ENCODE data around the gene SWT1. TPM values are rescaled to one million over a fixed set of nuclear protein-coding genes. Genes with fewer than 3 reads are reported as not detected.

The SWT1 gene
- total and polyA plus RNA-seq, 12 donors: 1.4 to 7.9 (median 6.0) TPM

- intact Hi-C loops (cut with DNase I): no loop called here
- Histone ChIP-seq H3K27me3 (no peaks in the 10 kb centered on the region), H3K27ac (peak overlapping the region in 1 of 10 donors; percentile 15), H3K36me3 (peaks cover 0 to 40% (median 8%) of the 10 kb centered on the region in 9 donors), H3K4me3 (no peak overlapping the region), H3K4me1 (peaks cover 0 to 32% (median 10%) of the 10 kb centered on the region in 9 donors), H3K9me3 (peaks cover 0 to 2% (median 0%) of the 10 kb centered on the region in 11 donors)
- 87 to 91% methylated on average over 1 of the region's 1 CpG for WGBS, 2 donors
- ATAC-seq (peak in 1 of 8 donors; percentile 25), DNase-seq (no peak)
- TF ChIP-seq CTCF (IDR thresholded peaks at IDR 0.05): no peak
Measured at GRCh38 chr1:185291652-185292051, 134.7 kb downstream of the SWT1 start.

GRCh38 chr1:185292237-185292636 lies 135.3 kb downstream of the SWT1 start:
- Histone ChIP-seq H3K9me3 (no peaks in the 10 kb centered on the region), H3K27me3 (no peaks in the 10 kb centered on the region), H3K27ac (peak overlapping the region in 3 of 10 donors; percentile 21 to 57 (median 45)), H3K4me3 (no peak overlapping the region), H3K36me3 (peaks cover 0 to 46% (median 13%) of the 10 kb centered on the region in 9 donors), H3K4me1 (peaks cover 0 to 32% (median 10%) of the 10 kb centered on the region in 9 donors)
- ATAC-seq (peak in 7 of 8 donors; percentile 10 to 57 (median 40)), DNase-seq (no peak)
- no peak for TF ChIP-seq CTCF (IDR thresholded peaks at IDR 0.05)
- WGBS, 2 donors: 77 to 82% methylated on average over 5 of the region's 5 CpGs
- intact Hi-C loops (cut with DNase I): no loop called here

- WGBS, 2 donors: 96 to 97% methylated on average over 1 of the region's 1 CpG
- H3K4me1 ChIP-seq: peaks cover 0 to 17% (median 10%) of the 10 kb centered on the region in 9 donors
- intact Hi-C loops (cut with DNase I): no loop called here
- no peaks in the 10 kb centered on the region for H3K27me3 ChIP-seq
- ATAC-seq (no peak), DNase-seq (no peak)
- H3K4me3 ChIP-seq: no peak overlapping the region
- no peak overlapping the region for H3K27ac ChIP-seq
- no peaks in the 10 kb centered on the region for H3K9me3 ChIP-seq
- no peak for TF ChIP-seq CTCF (IDR thresholded peaks at IDR 0.05)
- H3K36me3 ChIP-seq: peaks cover 0 to 64% (median 31%) of the 10 kb centered on the region in 9 donors
Measured at GRCh38 chr1:185293967-185294542, 137.1 kb downstream of the SWT1 start.

GRCh38 chr1:185295091-185295490 lies 138.1 kb downstream of the SWT1 start:
- H3K27ac ChIP-seq: no peak overlapping the region
- H3K9me3 ChIP-seq: no peaks in the 10 kb centered on the region
- DNase-seq (no peak), ATAC-seq (no peak)
- H3K4me1 ChIP-seq: peaks cover 0 to 17% (median 10%) of the 10 kb centered on the region in 9 donors
- peaks cover 0 to 74% (median 41%) of the 10 kb centered on the region in 9 donors for H3K36me3 ChIP-seq
- no peak for TF ChIP-seq CTCF (IDR thresholded peaks at IDR 0.05)
- intact Hi-C loops (cut with DNase I): no loop called here
- H3K4me3 ChIP-seq: no peak overlapping the region
- H3K27me3 ChIP-seq: no peaks in the 10 kb centered on the region
